GM21529 (cell line): ENCODE measurements around the gene IDNK.

Experiments
- ATAC-seq: cut with Tn5 transposase; IDR thresholded peaks from one replicate; pipeline ENCODE4 v1.9.1; 2021; ENCODE audit not compliant: unreplicated experiment

IDNK gene

GRCh38 chr9:83633255-83633654 lies 10.3 kb downstream of the IDNK start:
- ATAC-seq: no peak

GRCh38 chr9:83633676-83634075 lies 10.7 kb downstream of the IDNK start:
- ATAC-seq: no peak

- ATAC-seq: no peak
Measured at GRCh38 chr9:83636813-83637212, 13.9 kb downstream of the IDNK start.

DNA sequence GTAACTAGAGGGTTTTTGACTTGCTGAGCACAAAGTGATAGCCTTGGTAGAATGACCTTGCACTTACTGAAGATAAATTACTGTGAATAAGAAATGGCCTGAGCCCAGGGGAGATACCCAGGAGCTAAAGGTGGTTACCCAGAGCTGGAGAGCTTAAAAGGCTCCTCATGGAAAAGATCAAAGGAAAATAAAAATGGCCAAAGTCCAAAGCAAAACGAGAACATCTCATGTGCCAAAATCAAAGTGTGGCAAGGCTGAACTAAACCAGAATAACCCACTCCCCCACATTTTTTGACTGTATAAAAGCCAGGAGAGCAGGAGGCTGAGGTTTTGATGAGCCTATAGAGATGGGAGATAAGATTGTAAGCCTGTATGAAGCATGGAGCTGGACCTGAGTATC lies 14.4 kb downstream of the IDNK start:
- ATAC-seq: no peak

- ATAC-seq: no peak
Measured at GRCh38 chr9:83639266-83639665, 16.3 kb downstream of the IDNK start.

- ATAC-seq: no peak
Measured at GRCh38 chr9:83642793-83643192, 19.9 kb downstream of the IDNK start.

- ATAC-seq: no peak
Measured at GRCh38 chr9:83646500-83647239, 23.7 kb downstream of the IDNK start.

GRCh38 chr9:83649080-83649479 lies 26.1 kb downstream of the IDNK start:
- peak; percentile 52 for ATAC-seq

DNA sequence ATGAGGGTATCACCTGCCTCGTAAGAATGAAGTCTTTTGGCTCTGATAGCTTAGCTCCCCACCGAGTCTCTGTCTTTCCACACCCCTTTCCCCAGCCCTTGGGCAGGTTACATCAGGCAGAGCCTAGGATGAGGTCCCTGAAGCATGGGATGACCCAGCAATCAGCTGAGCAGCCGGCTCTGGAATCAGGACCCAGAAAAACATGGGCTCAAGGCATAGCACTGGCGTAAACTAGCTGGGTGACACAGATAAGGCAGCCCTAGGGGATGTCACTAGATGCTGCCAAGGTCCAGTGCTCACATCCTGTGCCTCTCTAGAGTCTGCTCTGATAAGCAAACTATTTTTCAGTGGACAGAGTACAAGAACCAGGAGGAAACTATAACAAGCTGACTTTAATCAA lies 26.6 kb downstream of the IDNK start:
- ATAC-seq: no peak

- ATAC-seq: no peak
Measured at GRCh38 chr9:83651558-83651957, 28.6 kb downstream of the IDNK start.

DNA sequence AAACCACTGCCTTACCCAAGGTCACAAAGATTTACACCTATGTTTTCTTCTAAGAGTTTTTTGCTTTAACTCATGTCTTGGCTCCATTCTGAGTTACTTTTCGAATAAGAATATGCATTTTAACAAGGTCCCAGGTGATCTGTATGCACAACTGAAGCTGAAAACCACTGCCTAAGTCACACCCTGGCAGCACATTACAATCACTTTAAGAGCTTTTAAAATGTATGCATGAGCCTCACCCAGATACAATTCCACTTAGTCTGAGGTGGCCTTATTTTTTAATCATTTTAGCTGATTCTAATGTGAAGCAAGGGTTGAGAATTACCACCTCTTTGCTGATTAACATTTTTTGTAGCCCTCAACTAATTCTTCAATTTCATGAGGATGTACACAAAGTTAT lies 29.5 kb downstream of the IDNK start:
- ATAC-seq: no peak

DNA sequence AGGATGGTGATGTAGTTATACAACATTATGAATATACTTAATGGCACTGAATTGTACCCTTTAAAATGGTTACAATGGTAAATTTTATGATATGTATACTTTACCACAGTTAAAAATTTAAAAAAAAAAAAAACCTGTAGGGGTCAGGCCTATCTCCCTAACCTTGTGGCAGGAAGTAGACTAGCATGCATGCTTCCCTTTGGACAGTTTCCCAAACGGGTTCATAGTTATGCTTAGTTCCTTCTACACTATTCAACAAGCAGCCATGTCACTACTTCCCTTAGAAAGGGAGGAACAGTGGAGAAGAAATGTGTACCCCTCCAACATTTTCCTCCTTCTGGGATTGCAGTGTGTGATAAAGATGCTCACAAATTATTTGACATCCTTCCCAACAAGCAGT lies 32.5 kb downstream of the IDNK start:
- ATAC-seq: no peak

GRCh38 chr9:83656032-83656680 lies 33.2 kb downstream of the IDNK start:
- ATAC-seq: peak; percentile 41

DNA sequence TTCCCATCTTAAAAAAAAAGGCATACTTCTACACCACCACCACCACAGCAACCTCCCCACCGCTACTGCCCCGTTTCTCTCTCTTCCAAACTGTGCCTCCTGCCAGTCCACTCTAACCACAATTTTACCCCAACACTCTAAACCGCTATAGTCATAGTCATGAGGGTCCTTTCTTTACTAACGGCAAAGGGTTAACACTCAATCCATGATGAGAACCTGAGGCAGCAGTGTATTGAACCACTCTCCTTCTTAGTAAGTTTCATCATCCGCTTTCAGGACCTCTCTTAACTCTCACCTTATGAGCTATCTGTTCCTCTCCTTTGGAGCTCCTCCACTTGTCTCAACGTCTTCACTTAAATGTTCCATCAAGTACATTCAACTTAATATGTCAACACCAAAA lies 34.0 kb downstream of the IDNK start:
- peak; percentile 62 for ATAC-seq

DNA sequence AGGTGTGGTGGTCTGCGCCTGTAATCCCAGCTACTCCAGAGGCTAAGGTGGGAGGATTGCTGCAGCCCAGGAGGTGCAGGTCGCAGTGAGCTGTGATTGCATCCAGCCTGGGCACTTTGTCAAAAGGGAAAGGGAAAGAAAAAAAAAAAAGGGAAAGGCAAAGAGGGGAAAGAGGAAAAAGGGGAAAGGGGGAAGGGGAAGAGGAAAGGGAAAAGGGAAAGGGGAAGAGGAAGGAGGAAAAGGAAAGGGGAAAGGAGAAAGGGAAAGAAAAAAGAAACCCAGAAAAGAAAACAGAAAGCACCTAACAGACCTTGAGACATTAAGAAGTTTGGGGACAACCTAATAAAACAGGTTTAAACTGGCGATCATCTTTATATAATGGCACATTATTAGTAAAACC lies 40.0 kb downstream of the IDNK start:
- no peak for ATAC-seq

GRCh38 chr9:83665580-83666200 lies 42.7 kb downstream of the IDNK start:
- peak; percentile 87 for ATAC-seq

DNA sequence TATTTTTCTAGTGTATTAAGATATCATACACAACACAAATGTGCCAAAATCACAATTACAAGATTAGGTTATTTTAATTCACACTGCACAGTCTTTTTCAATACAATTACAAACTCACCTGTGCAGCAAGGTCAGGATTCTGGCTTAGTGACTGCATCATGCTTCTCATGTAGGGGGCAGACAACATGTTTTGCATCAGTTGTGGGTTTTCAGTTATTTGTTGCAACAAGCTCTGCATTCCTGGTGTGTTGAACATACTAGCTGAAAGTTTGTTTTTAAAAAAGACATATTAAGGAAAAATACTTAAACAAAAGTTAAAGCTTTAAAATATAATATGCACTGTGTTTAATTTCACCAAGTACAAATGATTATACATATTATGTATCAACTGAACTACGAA lies 46.1 kb downstream of the IDNK start:
- no peak for ATAC-seq

DNA sequence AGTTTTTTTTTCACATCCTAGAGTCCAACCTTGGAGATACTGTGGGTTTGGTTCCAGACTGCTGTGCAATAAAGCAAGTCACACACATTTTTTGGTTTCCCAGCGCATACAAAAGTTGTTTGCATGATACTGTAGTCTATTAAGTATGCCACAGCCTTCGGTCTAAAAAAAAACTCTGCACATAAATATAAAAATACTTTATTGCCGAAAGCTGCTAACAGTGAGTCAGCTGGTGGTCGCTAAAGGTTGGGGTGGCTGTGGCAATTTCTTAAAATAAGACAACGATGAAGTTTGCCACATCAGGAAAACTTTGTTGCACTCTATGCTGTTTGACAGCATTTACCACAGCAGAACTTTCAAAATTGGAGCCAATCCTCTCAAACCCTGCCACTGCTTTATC lies 47.4 kb downstream of the IDNK start:
- no peak for ATAC-seq

DNA sequence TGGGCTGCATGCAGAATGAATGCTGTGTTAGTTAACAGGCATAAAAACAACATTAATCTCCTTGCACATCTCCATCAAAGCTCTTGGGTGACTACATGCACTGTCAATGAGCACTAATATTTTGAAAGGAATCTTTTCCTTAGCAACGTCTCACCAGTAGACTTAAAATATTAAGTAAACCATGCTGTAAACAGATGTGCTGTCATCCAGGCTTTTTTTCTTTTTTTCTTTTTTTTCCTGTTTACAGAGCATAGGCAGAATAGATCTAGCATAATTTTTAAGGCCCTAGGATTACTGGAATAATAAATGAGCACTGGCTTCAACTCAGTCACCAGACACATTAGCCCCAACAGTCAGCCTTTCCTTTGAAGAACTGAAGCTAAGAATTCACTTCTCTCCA lies 48.5 kb downstream of the IDNK start:
- no peak for ATAC-seq

- ATAC-seq: no peak
Measured at GRCh38 chr9:83675466-83675865, 52.5 kb downstream of the IDNK start.

- no peak for ATAC-seq
Measured at GRCh38 chr9:83677596-83677995, 54.7 kb downstream of the IDNK start.

DNA sequence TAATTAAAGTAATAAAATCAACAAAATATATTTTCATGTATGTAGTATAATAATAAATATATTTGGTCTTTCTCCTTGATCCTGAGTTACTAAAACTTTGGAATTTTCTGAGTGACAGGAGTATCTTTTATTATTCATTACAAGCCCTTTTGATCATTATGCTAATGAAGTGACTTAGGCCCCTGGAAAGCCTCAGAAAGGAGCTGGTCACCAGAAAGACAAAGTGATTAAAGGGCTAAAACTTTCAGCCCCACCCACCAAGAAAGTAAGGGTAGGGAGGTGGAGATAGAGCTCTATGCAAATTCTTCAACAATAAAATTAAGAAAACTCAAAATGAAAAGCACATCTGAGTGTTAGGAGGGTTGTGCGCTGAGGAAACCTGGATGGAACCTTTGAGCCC lies 57.3 kb downstream of the IDNK start:
- ATAC-seq: no peak
